ENCODE measurements around the gene NBEAL1. TPM values are rescaled to one million over a fixed set of nuclear protein-coding genes. Genes with fewer than 3 reads are reported as not detected.

The NBEAL1 gene
- total RNA-seq, 4 donors from 2014 or later, result 22.7 to 31.2 (median 28.1) TPM

DNA sequence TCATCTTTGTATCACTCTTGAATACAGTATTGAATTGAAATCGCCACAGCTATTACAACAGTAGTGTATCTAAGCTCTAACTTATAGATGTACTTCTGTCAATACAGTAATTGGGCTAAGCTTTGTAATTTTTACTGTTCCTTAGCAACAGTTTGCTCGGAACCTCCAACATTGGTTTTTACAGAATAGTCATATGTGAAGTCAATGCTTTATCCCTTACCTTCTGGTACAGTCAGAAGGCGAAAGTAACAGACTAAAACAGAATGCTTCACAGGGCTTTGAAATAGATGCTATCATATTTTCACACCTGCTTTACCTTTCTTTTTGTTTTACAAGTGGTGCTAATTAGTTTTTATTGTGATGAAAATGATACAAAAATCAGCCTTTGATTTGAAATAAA, 177.3 kb downstream of the NBEAL1 start:
- no peaks in the 10 kb centered on the region for H3K9me3 ChIP-seq
- H3K4me3 ChIP-seq, result no peak overlapping the region
- no peak for DNase-seq
- H3K4me1 ChIP-seq, result no peaks in the 10 kb centered on the region
- WGBS, 2 donors, result 89 to 93% methylated on average over 3 of the region's 3 CpGs
- H3K36me3 ChIP-seq, result peaks cover 0 to 79% (median 0%) of the 10 kb centered on the region in 3 donors
- intact Hi-C loops (cut with DNase I), result no loop called here
- H3K27me3 ChIP-seq, result no peaks in the 10 kb centered on the region
- no peak overlapping the region for H3K27ac ChIP-seq
- no peak for TF ChIP-seq POLR2A (IDR thresholded peaks at IDR 0.05)
- TF ChIP-seq, protein P1, sequence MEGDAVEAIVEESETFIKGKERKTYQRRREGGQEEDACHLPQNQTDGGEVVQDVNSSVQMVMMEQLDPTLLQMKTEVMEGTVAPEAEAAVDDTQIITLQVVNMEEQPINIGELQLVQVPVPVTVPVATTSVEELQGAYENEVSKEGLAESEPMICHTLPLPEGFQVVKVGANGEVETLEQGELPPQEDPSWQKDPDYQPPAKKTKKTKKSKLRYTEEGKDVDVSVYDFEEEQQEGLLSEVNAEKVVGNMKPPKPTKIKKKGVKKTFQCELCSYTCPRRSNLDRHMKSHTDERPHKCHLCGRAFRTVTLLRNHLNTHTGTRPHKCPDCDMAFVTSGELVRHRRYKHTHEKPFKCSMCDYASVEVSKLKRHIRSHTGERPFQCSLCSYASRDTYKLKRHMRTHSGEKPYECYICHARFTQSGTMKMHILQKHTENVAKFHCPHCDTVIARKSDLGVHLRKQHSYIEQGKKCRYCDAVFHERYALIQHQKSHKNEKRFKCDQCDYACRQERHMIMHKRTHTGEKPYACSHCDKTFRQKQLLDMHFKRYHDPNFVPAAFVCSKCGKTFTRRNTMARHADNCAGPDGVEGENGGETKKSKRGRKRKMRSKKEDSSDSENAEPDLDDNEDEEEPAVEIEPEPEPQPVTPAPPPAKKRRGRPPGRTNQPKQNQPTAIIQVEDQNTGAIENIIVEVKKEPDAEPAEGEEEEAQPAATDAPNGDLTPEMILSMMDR (IDR thresholded peaks at IDR 0.05), result no peak

DNA sequence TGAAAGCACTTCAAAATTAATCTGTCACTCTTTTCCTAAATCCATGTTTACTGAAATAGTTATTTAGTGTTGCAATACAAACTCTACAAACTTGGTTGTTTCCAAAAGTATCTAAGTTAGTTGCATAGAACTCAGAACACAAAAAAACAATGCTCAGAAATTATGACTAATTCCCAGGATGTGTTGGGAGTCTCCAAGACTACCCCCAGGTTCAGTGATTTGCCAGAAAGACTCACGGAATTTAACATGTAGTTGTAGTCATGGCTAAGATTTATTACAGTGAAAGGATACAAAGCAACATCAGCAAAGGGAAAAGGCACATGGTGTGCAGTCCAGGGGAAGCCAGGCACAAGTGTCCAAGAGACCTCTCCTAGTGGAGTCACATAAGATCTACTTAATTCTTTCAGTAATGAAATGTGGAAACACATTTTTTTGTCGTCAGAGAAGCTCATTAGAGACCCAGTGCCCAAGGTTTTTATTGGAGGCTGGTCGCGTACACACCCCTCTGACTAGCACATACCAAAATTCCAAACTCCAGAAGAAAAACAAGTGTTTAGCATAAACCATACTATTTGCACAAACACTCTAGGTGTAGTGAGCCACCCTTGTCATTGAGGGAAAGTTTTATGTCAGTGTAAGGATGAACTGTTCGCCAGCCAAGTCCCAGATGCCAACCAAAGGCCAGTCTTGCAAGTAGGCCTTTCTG, 180.8 kb downstream of the NBEAL1 start:
- TF ChIP-seq POLR2A (IDR thresholded peaks at IDR 0.05), result no peak
- TF ChIP-seq, protein P1 (IDR thresholded peaks at IDR 0.05), result no peak
- Histone ChIP-seq H3K9me3 (no peaks in the 10 kb centered on the region), H3K27ac (no peak overlapping the region), H3K36me3 (peaks cover 0 to 86% (median 0%) of the 10 kb centered on the region in 3 donors), H3K4me1 (no peaks in the 10 kb centered on the region), H3K27me3 (no peaks in the 10 kb centered on the region), H3K4me3 (no peak overlapping the region)
- intact Hi-C loops (cut with DNase I), result no loop called here
- DNase-seq, result no peak
- 90% methylated on average over 5 of the region's 5 CpGs for WGBS, 2 donors

DNA sequence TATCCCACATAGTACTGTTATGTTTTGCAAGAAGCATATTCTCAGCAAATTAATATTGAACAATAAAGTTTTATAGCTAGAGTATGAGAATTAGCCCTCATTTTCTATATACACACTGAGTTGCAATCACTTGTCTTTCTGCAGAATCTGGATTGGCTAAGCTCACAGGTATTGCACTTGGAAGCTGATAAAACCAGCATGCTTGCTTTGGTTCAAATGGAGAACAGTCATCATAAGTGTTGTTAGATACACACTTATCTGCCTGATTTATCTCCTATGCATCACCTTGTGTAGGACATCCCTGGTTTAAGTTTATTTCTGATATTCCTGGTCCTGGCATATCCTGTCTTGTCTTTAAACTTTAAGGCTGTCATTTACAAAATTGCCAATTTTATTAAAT, 186.2 kb downstream of the NBEAL1 start:
- H3K27ac ChIP-seq, result no peak overlapping the region
- DNase-seq, result no peak
- TF ChIP-seq, protein P1 (IDR thresholded peaks at IDR 0.05), result no peak
- no peak for TF ChIP-seq POLR2A (IDR thresholded peaks at IDR 0.05)
- no peak overlapping the region for H3K4me3 ChIP-seq
- intact Hi-C loops (cut with DNase I), result no loop called here
- H3K27me3 ChIP-seq, result no peaks in the 10 kb centered on the region
- peaks cover 0 to 89% (median 0%) of the 10 kb centered on the region in 3 donors for H3K36me3 ChIP-seq
- no peaks in the 10 kb centered on the region for H3K9me3 ChIP-seq
- no peaks in the 10 kb centered on the region for H3K4me1 ChIP-seq

DNA sequence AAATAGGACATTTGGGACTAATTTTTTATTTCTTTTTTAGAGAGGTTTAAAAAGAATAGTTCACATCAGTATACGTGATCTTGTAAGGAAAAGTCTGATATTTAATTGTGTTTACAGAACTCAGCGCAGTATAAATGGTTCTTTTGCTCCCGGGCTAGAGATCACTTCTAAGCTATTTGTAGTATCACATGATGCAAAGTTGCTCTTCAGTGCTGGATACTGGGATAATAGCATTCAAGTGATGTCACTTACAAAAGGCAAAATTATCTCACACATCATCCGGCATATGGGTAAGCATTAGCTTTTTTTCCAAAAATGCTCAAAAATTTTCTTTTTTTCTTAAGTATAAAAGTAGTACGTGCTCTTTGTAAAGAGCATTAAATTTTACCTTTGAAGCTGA, 186.8 kb downstream of the NBEAL1 start:
- Histone ChIP-seq H3K27ac (no peak overlapping the region), H3K4me1 (no peaks in the 10 kb centered on the region), H3K27me3 (no peaks in the 10 kb centered on the region), H3K36me3 (peaks cover 0 to 90% (median 0%) of the 10 kb centered on the region in 3 donors), H3K4me3 (no peak overlapping the region), H3K9me3 (no peaks in the 10 kb centered on the region)
- no peak for DNase-seq
- WGBS, 2 donors, result 85 to 89% methylated on average over 5 of the region's 5 CpGs
- TF ChIP-seq POLR2A (IDR thresholded peaks at IDR 0.05), result no peak
- TF ChIP-seq, protein P1 (IDR thresholded peaks at IDR 0.05), result no peak
- intact Hi-C loops (cut with DNase I), result no loop called here

DNA sequence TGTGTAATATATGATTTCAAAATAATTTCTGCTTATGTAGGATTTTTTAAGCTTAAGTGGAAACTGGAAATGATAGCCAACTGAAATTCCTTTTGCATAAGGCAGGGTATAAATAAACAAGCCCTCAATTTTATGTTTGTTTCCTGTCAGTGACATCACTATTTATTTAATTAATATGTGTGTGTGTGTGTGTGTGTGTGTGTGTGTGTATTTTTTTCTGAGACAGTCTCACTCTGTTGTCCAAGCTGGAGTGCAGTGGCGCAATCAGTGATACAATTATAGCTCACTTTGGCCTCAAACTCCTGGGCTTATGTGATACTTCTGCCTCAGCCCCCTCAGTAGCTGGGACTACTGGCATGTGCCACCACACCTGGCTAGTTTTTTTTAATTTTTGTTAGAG, 194.9 kb downstream of the NBEAL1 start:
- TF ChIP-seq, protein P1 (IDR thresholded peaks at IDR 0.05), result no peak
- TF ChIP-seq POLR2A (IDR thresholded peaks at IDR 0.05), result no peak
- no peak overlapping the region for H3K4me3 ChIP-seq
- no peaks in the 10 kb centered on the region for H3K27me3 ChIP-seq
- H3K9me3 ChIP-seq, result no peaks in the 10 kb centered on the region
- DNase-seq, result no peak
- H3K27ac ChIP-seq, result no peak overlapping the region
- peaks cover 0 to 76% (median 0%) of the 10 kb centered on the region in 3 donors for H3K36me3 ChIP-seq
- no peaks in the 10 kb centered on the region for H3K4me1 ChIP-seq
- intact Hi-C loops (cut with DNase I), result no loop called here
- WGBS, 2 donors, result 83% methylated on average over 1 of the region's 1 CpG

All from esophagus squamous epithelium (tissue), 5 donors.